GM21515 (cell line): ENCODE measurements around the gene DCLRE1A.

Experiments
- ATAC-seq: cut with Tn5 transposase; IDR thresholded peaks from one replicate; pipeline ENCODE4 v1.9.1; 2021; ENCODE audit not compliant: unreplicated experiment

Gene DCLRE1A

GRCh38 chr10:113854013-113854760 is at the start of gene DCLRE1A, which contains the start of gene NHLRC2:
TSS of gene DCLRE1A (minus strand) at chr10:113854082. CDS start at chr10:113853182, 900 bp downstream.
TSS of gene NHLRC2 (plus strand) at chr10:113854661. CDS start at chr10:113854873, 212 bp downstream.
- peak; percentile 42 for ATAC-seq

DNA sequence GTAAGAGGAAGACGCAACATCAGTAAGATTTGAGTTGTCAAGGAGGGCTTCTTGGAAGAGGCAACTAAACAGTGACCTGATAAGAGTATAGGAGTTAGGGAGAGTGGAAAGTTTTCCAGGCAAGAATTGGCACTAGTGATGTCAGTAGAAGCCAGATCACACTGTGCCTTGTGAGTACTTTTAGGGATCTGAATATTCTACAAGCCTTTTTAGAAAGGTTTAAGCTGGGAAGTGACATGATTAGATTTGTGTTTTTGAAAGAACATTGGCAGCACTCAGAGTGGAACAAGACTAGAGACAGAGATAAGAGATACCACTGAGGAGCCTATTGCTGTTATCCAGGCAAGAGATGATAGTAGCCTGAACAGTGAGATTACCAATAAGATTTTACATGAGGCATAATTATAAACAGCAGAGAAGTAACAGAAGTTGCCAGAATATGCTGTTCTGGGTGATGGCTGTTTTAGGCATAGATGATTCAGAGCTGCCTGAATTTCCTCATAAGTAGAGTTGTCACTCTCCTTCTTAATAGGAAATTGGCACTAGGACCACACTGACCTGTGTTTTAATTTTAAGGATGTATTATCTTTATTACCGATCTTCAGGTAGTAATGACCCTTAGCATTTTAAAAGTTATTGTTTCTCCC is 46.2 kb upstream of the DCLRE1A start:
- no peak for ATAC-seq

- no peak for ATAC-seq
These were observed 44.1 kb upstream of the DCLRE1A start for GRCh38 chr10:113897693-113898618.

- ATAC-seq, result no peak
These were observed 41.1 kb upstream of the DCLRE1A start for GRCh38 chr10:113895018-113895417.

DNA sequence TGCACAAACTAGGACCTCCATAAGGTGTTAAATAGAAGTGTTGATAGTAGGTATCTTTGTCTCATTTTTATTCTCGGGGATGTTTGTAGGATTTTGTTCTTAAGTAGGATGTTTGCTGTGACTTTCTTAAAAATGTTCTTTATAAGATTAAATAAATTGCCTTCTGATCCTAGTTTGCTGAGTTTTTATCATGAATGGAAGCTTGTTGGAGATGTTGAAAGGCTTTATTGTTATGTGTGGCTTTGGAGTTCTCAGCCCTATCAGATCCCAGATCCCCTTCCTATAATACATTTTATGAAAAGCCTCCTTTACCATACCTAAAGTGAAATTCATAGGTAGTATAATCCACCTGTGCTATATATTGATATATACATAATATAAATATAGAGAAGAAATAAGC is 40.7 kb upstream of the DCLRE1A start:
- ATAC-seq, result no peak

DNA sequence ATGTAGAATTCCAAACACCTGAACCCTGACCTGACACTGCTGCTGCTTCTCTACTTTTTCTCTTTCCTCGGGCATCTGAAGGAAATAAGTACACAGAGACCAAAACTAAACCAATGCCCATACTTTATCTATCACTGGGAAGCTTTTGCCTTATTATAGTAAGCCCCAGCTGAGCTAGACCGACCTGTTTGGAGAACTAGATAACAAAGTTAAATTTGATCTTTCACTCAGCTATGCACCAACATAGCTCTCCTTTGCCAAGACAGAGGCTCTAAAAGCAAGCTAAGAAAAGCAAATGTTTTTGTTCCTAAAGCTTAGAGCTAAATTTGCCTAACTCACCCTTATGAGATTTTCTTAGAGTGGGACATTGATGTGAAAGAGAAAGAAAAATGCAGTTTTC is 39.7 kb upstream of the DCLRE1A start:
- ATAC-seq, result no peak

- no peak for ATAC-seq
These were observed 37.6 kb upstream of the DCLRE1A start for GRCh38 chr10:113891476-113891875.

- ATAC-seq, result no peak
These were observed 36.9 kb upstream of the DCLRE1A start for GRCh38 chr10:113890769-113891168.

- ATAC-seq, result no peak
These were observed 36.0 kb upstream of the DCLRE1A start for GRCh38 chr10:113889911-113890310.

DNA sequence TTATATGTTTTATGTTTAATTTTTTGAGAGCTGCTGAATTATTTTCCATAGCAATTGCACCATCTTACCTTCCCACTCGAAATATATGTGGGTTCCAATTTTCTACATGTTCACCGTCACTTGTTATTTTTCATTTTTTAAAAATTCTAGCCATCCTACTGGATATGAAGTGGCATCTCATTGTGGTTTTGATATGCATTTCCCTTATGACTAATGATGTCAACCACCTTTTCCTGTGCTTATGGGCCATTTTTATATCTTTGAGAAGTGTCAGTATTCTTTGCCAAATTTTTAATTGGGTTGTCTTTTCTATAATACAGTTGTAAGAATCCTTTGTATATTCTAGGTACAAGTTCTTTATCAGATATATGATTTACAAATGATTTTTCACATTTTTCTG is 28.4 kb upstream of the DCLRE1A start:
- no peak for ATAC-seq

GRCh38 chr10:113880236-113880635 is 26.4 kb upstream of the DCLRE1A start:
- ATAC-seq, result no peak

- ATAC-seq, result peak; percentile 83
These were observed 25.8 kb upstream of the DCLRE1A start for GRCh38 chr10:113879691-113880090.

DNA sequence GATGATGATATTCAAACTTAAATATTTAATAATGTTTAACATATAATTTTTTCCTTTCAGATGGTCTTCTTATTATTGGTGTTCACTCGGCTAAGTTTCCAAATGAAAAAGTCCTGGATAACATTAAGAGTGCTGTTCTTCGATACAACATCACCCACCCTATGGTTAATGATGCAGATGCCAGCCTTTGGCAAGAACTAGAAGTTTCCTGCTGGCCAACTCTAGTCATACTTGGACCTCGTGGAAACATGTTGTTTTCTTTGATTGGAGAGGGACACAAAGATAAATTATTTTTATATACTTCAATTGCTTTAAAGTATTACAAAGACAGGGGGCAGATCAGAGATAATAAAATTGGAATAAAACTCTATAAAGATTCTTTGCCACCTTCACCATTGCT is 22.6 kb upstream of the DCLRE1A start:
- no peak for ATAC-seq

DNA sequence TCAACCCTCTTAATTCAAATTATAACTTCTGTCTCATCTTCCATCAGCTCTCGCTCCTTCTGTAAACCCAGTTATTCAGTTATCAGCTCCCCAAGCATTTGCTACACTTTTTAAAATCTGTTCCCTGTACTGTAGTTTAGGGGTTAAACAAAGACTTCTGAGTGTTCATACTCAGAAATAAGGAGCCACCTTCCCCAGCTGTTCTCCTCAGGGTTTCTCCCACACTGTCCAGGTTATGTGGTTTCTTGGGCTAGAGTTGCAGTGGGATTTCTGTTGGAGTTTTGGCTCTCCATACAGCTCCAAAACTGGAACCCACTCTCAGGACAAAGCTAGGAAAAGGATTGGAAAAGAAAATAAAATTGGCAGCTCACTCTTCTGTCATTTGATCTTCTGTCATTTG is 21.3 kb upstream of the DCLRE1A start:
- no peak for ATAC-seq

DNA sequence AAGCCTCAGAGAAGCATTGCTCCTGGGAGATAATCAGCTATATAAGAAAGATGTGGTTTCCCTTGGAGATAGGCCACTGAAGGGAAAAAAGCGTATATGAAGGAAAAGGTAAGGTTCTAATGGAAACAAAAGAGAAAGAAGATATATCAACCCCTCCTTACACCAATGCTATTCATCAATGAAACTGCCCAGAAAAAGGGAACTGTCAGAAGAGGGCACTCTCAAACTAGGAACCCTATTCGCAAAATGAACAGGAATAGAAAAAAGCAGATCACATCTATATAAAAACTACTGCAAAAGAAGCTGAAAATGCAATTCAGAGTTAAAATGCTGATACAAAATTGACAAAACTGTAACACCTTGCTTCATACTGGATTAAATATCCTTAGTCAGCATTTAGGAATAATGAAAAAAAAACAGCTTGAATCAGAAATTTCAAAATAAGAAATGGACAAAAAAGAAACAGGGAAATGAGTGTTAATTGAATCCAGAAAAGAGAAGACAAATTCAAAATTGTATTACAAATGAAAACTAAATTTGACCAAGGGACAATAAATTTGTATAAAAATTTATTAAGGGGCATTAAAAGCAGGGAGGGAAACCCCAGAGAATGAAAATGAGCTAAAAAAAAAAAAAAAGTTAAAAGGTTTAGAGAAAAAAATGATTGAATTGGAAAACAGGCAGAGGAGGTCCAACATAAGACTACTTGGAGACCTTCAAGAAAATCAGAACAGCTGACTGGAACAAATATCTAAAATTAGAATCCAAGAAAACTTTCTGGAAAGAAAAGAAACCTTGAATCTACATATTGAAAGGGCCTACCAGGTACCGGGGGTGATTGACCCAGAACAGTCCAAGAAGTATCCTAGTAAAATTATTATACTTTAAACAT is 18.5 kb upstream of the DCLRE1A start:
- no peak for ATAC-seq

DNA sequence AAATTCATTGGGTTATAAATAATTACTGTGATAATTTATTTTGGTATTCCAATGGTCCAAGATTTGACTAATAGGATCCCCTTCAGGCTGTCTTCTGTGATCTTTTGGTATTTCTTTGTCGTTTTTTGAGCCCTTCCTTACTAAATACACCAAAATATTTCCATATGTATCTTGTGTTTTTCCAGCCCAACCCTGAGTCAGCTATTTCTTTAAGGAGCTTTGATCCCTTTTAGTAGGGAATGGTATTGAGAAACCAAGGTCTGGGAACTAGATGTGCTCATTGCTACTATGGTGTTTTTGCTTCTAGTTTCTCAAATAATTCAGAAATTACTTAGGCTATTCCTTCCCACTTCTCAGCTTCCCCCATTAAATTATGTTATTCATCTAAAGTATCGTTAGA is 15.9 kb upstream of the DCLRE1A start:
- ATAC-seq, result no peak

DNA sequence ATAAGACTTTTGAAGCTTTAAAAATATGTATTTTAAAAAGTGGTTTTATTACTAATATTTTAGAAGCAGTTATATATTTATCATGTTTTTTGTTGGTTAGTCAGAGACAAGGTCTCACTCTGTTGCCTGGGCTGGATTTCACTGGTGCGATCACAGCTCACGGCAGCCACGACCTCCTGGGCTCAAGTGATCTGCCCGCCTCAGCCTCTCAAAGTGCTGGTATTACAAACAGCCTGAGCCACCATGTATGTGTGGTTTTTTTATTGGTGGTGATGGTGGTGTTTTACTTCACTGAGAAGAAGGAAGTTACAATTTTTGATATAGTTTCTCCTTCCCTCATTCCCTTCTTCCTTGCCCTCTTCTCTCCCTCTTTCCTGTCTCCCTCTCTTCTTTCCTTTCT is 14.0 kb upstream of the DCLRE1A start:
- no peak for ATAC-seq

DNA sequence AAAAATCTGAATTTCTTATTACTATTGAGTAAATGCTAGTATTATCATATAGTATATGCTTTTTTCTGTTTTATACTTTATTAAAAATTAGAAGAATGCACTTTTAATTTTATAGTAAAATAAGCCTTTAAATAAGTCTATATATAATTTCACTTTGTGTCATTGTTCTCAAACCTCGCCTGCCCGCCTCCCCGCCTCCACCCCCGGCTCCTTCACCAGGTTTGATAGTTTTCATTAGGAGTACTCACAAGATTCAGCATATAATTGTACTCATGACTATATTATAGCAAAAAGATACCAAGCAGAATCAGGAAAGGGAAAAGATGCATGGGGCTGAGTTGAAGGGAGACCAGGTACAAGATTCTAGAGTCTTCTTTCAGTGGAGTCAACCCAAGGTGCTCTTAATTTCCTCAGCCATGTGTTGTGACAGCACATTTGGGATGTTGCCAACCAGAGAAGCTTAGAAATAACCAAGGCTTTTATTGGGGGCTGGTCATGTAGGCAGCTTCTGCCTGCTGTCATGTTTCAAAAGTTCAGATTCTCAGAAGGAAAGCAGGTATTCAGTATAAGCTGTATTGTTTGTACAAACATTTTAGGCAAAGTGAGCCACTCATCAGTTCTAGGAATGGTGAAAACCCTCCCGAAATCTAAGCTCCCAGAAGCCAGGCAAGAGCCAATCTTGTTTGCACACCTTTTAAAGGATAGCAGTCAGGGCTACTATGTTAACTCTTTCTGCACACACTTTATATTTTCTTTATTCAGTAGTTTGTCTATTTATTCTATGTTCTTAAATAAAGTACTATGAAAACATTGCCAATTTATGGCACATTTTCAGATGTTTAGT is 12.9 kb upstream of the DCLRE1A start:
- ATAC-seq, result no peak

DNA sequence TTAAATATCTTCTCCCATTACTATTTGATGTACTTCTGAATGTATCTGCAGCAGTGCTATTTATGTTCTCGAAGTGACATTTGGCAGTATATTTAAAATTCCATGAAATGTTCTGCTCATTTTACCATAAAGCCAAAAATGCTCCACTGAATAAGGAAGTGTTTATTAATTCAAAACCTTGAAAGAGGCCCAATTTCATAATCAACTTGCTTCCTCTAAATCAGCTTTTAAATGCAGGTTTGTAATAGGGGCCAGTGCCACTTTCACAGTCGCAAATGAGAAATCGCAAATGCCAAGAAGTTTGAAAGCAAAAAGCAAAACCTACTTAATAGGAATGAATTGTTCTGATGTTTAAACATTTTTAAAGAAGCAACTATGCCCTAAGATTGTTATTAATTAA is 12.0 kb upstream of the DCLRE1A start:
- no peak for ATAC-seq

- peak; percentile 40 for ATAC-seq
These were observed 5.4 kb upstream of the DCLRE1A start for GRCh38 chr10:113859261-113859660.
